HepG2 (cell line): ENCODE data around the gene LMCD1. TPM values are rescaled to one million over a fixed set of nuclear protein-coding genes. Genes with fewer than 3 reads are reported as not detected.
A peak's percentile ranks its signal among the peaks of the same experiment; 100 is the strongest.

Experiments used
- ATF2 ChIP-seq: sonication (generic); formaldehyde crosslinking; IDR thresholded peaks from 2 replicates; pipeline ENCODE4 v1.4.0; 2020; ENCODE audit warnings: missing genetic modification reagents
- BATF2 ChIP-seq: sonication (generic); formaldehyde crosslinking; IDR thresholded peaks from 2 replicates; pipeline ENCODE4 v1.8.0; 2022; ENCODE audit warnings: mild to moderate bottlenecking, missing genetic modification reagents, moderate library complexity
- BHLHE40 ChIP-seq: IDR thresholded peaks from 2 replicates; pipeline ENCODE4 v1.6.1; 2011; ENCODE audit warnings: low read length, improper control_type of control experiment
- CREM ChIP-seq, 2 experiments: sonication (generic) in 1 of 2; formaldehyde crosslinking in 1 of 2; IDR thresholded peaks; 2 replicates each; pipeline versions ENCODE4 v1.4.0 to v1.6.1; 2016 to 2020; ENCODE audit warnings: antibody characterized with exemption in 1 of 2, mild to moderate bottlenecking in 1 of 2, missing genetic modification reagents in 1 of 2
- GPN1 ChIP-seq: sonication (generic); formaldehyde crosslinking; IDR thresholded peaks from 2 replicates; pipeline ENCODE4 v1.5.1; 2020; ENCODE audit warnings: missing genetic modification reagents, borderline replicate concordance
- GZF1 ChIP-seq: sonication (generic); formaldehyde crosslinking; IDR thresholded peaks from 2 replicates; pipeline ENCODE4 v1.5.1; 2020; ENCODE audit warnings: mild to moderate bottlenecking, missing genetic modification reagents
- HNRNPK ChIP-seq: fragments of 200-400 bp; formaldehyde crosslinking; IDR thresholded peaks from 2 replicates; pipeline ENCODE4 v1.6.1; 2018; ENCODE audit warnings: low read length, low read depth, moderate library complexity, mild to moderate bottlenecking; ENCODE audit not compliant: poor library complexity, severe bottlenecking
- JARID2 ChIP-seq: sonication (generic); formaldehyde crosslinking; IDR thresholded peaks from 2 replicates; pipeline ENCODE4 v1.8.1; 2023; ENCODE audit warnings: missing genetic modification reagents, inconsistent platforms; ENCODE audit not compliant: insufficient replicate concordance
- MBD4 ChIP-seq: IDR thresholded peaks from 2 replicates; pipeline ENCODE4 v1.6.1; 2012; ENCODE audit warnings: low read length, inconsistent platforms, borderline replicate concordance
- POLR2A ChIP-seq, 2 experiments: IDR thresholded peaks; 2 replicates each; pipeline ENCODE4 v1.6.1; 2011; ENCODE audit warnings: low read depth in 2 of 2, low read length in 2 of 2, mild to moderate bottlenecking in 1 of 2, moderate library complexity in 1 of 2; ENCODE audit not compliant: insufficient read depth in 1 of 2
- SMARCE1 ChIP-seq: fragments of 450-650 bp; IDR thresholded peaks from 2 replicates; pipeline ENCODE4 v1.6.1; 2017; ENCODE audit warnings: borderline replicate concordance
- SPEN ChIP-seq: sonication (generic); formaldehyde crosslinking; IDR thresholded peaks from 2 replicates; pipeline ENCODE4 v1.5.1; 2020; ENCODE audit warnings: low read depth, mild to moderate bottlenecking, missing genetic modification reagents
- ZBTB33 ChIP-seq: sonication (generic); formaldehyde crosslinking; IDR thresholded peaks from 2 replicates; pipeline ENCODE4 v1.4.0; 2020; ENCODE audit warnings: missing genetic modification reagents
- ZKSCAN8 ChIP-seq: IDR thresholded peaks from 2 replicates; pipeline ENCODE4 v1.6.1; 2016; ENCODE audit warnings: borderline replicate concordance, missing genetic modification reagents, missing compliant biosample characterization
- ZNF333 ChIP-seq: sonication (generic); formaldehyde crosslinking; IDR thresholded peaks from 2 replicates; pipeline ENCODE4 v1.4.0; 2020; ENCODE audit warnings: mild to moderate bottlenecking, missing genetic modification reagents, borderline replicate concordance
- ZNF343 ChIP-seq: sonication (generic); formaldehyde crosslinking; IDR thresholded peaks from 2 replicates; pipeline ENCODE4 v1.4.0; 2020; ENCODE audit warnings: mild to moderate bottlenecking, missing genetic modification reagents
- ZNF7 ChIP-seq: IDR thresholded peaks from 2 replicates; pipeline ENCODE4 v1.6.1; 2016; ENCODE audit warnings: missing biosample characterization, missing genetic modification reagents
- ZNF720 ChIP-seq: sonication (generic); formaldehyde crosslinking; IDR thresholded peaks from 2 replicates; pipeline ENCODE4 v1.4.0; 2020; ENCODE audit warnings: missing genetic modification reagents
- ZNF780A ChIP-seq: sonication (generic); formaldehyde crosslinking; IDR thresholded peaks from 2 replicates; pipeline ENCODE4 v1.8.0; 2022; ENCODE audit warnings: mild to moderate bottlenecking, missing genetic modification reagents, moderate library complexity
- ZSCAN12 ChIP-seq: sonication (generic); formaldehyde crosslinking; IDR thresholded peaks from 2 replicates; pipeline ENCODE4 v1.9.0; 2021; ENCODE audit warnings: mild to moderate bottlenecking, missing genetic modification reagents
- polyA plus RNA-seq, 8 experiments: library from polyadenylated mRNA; depleted of rRNA in 3 of 8; stranded (reverse) in 7 of 8; unstranded in 1 of 8; fragments of >200 nt; fragmentation: Illumina TruSeq in 4 of 8; extraction: Trizol in 4 of 8; gene quantifications; 2 replicates each; pipeline versions ENCODE4 v1.2.1 to v1.2.3, GENCODE V29; 2011 to 2016; ENCODE audit warnings: low read depth in 4 of 8, missing spikeins in 1 of 8, mixed read lengths in 1 of 8; ENCODE audit not compliant: insufficient read depth in 1 of 8
- total RNA-seq, 5 experiments: library from RNA; depleted of rRNA; stranded (reverse); fragments of >200 nt; fragmentation: Illumina TruSeq; extraction: Trizol; gene quantifications; 2 replicates each; pipeline ENCODE4 v1.2.3, GENCODE V29; 2016; ENCODE audit warnings: low read depth in 1 of 5
- TF ChIP-seq, protein P1 (sequence below), 2 experiments: IDR thresholded peaks; 2 replicates each; pipeline ENCODE4 v1.6.1; 2011 to 2012; ENCODE audit warnings: low read length in 2 of 2, borderline replicate concordance in 1 of 2, low read depth in 1 of 2, mild to moderate bottlenecking in 1 of 2, moderate library complexity in 1 of 2
- TF ChIP-seq, protein P2 (sequence below): sonication (generic); formaldehyde crosslinking; IDR thresholded peaks from 2 replicates; pipeline ENCODE4 v1.8.0; 2022; ENCODE audit warnings: mild to moderate bottlenecking, missing genetic modification reagents

Gene LMCD1
- total and polyA plus RNA-seq, 2 of the 13 experiments (the other 11 are each of a cell fraction or from before 2014, with no cell fraction given) = 6.2 to 7.1 TPM

- TF ChIP-seq JARID2 (CRISPR knock-in tag) = no peak
- 0 out of 2 replicates have a peak, but pooled peaks have one; percentile 45 for TF ChIP-seq ZKSCAN8 (CRISPR knock-in tag)
- TF ChIP-seq, protein P1, sequence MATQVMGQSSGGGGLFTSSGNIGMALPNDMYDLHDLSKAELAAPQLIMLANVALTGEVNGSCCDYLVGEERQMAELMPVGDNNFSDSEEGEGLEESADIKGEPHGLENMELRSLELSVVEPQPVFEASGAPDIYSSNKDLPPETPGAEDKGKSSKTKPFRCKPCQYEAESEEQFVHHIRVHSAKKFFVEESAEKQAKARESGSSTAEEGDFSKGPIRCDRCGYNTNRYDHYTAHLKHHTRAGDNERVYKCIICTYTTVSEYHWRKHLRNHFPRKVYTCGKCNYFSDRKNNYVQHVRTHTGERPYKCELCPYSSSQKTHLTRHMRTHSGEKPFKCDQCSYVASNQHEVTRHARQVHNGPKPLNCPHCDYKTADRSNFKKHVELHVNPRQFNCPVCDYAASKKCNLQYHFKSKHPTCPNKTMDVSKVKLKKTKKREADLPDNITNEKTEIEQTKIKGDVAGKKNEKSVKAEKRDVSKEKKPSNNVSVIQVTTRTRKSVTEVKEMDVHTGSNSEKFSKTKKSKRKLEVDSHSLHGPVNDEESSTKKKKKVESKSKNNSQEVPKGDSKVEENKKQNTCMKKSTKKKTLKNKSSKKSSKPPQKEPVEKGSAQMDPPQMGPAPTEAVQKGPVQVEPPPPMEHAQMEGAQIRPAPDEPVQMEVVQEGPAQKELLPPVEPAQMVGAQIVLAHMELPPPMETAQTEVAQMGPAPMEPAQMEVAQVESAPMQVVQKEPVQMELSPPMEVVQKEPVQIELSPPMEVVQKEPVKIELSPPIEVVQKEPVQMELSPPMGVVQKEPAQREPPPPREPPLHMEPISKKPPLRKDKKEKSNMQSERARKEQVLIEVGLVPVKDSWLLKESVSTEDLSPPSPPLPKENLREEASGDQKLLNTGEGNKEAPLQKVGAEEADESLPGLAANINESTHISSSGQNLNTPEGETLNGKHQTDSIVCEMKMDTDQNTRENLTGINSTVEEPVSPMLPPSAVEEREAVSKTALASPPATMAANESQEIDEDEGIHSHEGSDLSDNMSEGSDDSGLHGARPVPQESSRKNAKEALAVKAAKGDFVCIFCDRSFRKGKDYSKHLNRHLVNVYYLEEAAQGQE (IDR thresholded peaks at IDR 0.05; ENCODE audit: borderline replicate concordance in 1 of 2, low read depth in 1 of 2, low read length in 2 of 2) = no peak
- TF ChIP-seq GZF1 (CRISPR knock-in tag) = no peak
- TF ChIP-seq BHLHE40 = peak; percentile 46
- TF ChIP-seq ATF2 (CRISPR knock-in tag) = peak; percentile 79; the same call in 1 of the 2 replicates
- no peak for TF ChIP-seq HNRNPK
- no peak for TF ChIP-seq MBD4
- TF ChIP-seq, protein P2, sequence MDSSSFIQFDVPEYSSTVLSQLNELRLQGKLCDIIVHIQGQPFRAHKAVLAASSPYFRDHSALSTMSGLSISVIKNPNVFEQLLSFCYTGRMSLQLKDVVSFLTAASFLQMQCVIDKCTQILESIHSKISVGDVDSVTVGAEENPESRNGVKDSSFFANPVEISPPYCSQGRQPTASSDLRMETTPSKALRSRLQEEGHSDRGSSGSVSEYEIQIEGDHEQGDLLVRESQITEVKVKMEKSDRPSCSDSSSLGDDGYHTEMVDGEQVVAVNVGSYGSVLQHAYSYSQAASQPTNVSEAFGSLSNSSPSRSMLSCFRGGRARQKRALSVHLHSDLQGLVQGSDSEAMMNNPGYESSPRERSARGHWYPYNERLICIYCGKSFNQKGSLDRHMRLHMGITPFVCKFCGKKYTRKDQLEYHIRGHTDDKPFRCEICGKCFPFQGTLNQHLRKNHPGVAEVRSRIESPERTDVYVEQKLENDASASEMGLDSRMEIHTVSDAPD (CRISPR knock-in tag) = peak; percentile 60; the same call in 1 of the 2 replicates
- TF ChIP-seq ZNF720 = no peak
- TF ChIP-seq POLR2A (IDR thresholded peaks at IDR 0.05; ENCODE audit: insufficient read depth in 1 of 2, low read depth in 2 of 2, low read length in 2 of 2) = no peak
- peak; percentile 50; the same call in 1 of the 2 replicates for TF ChIP-seq ZBTB33
- no peak for TF ChIP-seq BATF2 (CRISPR knock-in tag)
- peak; percentile 52; the same call in 1 of the 2 replicates for TF ChIP-seq ZNF7
- peak; percentile 78 for TF ChIP-seq CREM (IDR thresholded peaks at IDR 0.05)
- no peak for TF ChIP-seq CREM (CRISPR knock-in tag; IDR thresholded peaks at IDR 0.05)
- TF ChIP-seq ZNF780A (CRISPR knock-in tag) = no peak
- no peak for TF ChIP-seq SPEN
- no peak for TF ChIP-seq GPN1 (CRISPR knock-in tag)
- TF ChIP-seq SMARCE1 = no peak
- no peak for TF ChIP-seq ZSCAN12
- TF ChIP-seq ZNF333 (CRISPR knock-in tag) = no peak
- TF ChIP-seq ZNF343 (CRISPR knock-in tag) = no peak
Observed at GRCh38 chr3:8486936-8487335, 14.7 kb upstream of the LMCD1 start (continued).
